ENCODE measurements around the gene SFT2D3.

SFT2D3 gene

DNA sequence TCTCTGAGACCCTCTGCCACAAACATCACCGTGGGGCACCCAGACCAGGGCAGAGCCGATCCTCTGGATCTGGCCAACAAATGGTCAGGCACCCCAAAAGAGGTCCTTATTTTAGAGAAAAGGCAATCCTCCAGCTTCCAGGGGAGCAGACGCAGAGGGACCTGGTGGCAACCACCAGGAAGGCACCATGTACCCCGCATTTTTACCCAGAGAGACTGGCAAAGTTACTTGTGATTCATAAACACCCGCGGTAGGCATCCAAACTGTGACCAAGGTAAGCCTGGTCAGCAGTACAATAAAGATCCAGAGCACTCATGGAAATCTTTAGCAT, 36.4 kb upstream of the SFT2D3 start:
- no peak for DNase-seq

- no peak for DNase-seq
Measured at GRCh38 chr2:127665267-127665893, 35.9 kb upstream of the SFT2D3 start.

GRCh38 chr2:127669056-127669455, 32.2 kb upstream of the SFT2D3 start:
- no peak for DNase-seq

DNA sequence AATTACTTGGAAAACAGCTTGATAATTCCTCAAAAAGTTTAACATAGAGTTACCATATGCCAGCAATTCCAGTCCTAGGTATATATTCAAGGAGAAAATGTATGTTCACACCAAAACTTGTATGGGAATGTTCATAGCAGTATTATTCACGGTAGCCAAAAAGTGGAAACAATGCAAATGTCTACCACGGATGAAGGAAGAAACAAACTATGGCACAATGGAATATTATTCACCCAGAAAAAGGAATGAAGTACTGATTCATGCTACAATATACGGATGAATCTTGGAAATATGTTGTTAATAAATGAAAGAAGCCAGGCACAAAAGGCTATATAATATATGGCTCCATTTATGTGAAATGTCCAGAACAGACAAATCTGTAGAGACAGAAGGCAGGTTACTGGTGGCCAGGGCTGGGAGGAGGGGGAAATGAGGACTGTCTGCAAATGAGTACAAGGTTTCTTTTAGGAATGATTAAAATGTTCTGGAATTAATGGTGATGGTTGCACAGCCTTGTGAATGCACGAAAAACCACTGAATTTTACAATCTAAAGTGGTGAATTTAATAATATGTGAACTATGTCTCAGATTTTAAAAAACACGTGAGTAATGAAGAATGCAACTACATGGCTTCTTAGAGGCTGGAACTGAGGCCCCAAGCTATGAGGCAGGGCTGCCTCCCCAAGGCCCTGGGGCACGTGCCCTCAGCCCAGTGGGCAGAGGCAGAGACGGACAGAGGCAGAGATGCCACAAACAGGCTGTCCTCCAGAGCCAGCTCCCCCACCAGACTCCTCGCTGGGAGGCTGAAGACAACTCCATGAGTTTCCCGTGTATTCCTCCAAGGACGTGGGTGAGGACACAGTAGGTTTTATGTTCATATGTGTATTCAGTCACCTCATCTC, 31.0 kb upstream of the SFT2D3 start:
- no peak for DNase-seq

- no peak for DNase-seq
Measured at GRCh38 chr2:127670957-127671290, 30.4 kb upstream of the SFT2D3 start.

DNA sequence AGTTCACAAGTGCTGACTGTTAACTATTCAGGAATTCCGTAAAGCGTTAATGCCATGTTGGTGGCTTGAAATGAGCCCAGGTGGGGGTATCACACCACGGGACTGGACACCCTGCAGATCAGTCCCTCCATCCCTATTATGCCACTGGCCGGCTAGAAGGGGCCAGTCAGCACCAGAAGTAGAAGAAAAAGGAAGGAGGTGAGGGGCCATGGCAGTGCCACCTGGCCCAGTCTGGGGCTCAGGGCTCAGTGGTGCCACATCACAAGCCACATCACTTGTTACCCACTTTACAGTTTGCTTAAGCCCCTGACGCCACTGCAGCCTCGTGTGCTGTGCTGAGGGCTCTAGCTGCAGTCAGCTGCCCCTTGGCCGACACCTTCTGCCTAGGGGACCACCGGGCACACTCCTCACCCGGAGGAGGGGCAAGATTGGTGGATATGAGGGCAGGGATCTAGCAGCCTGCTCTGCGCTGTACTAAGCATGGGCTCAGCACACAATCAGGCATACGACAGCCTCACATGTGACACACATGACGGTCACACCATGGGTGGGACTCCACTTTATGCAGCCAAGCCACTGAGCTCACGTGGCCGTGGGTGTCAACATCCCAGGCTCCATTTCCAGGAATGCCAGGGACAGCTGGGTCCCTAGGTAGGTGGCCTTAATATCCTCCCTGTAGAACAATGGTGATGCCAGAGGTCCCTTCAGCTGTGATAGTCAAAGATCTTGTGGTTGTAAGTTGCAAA, 29.6 kb upstream of the SFT2D3 start:
- no peak for DNase-seq

- no peak for DNase-seq
Measured at GRCh38 chr2:127672341-127673224, 28.7 kb upstream of the SFT2D3 start.

DNA sequence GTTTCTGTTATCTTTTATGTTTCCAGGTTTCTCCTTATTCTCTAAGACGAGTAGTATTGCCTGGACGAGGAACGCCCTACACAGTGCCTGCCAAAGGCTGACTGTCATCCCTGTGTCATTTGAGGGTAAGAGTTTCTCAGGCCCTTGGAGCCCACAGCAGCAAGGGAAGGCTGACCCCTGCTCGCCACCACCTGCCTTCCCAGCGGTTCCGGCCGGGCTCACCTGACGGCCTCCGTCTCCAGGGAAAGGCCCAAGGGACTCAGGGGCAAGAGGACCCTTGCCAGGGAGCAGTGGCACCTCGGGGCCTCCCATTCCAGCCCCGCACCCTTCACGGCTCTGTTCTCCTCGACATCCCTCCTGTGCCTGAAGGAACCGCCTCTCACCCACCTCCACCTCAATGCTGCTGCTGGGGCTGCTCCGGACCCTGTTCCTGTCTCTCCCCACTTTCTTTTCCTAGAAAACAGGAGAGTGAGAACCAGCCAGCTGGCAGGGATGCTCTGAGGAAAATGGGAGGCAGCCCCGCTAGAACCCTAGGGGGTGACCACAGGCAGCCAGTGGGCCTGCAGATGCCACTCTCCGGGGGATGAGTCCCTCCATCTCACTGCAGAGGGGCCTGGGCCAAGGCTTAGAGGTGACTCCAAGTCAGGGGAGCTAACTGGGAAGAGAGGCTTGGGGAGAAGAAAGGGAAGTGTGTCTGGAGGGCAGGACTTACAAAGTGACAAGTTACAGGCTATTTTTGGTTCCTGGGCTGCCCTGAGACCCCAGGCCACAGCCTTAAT, 27.8 kb upstream of the SFT2D3 start:
- no peak for DNase-seq

DNA sequence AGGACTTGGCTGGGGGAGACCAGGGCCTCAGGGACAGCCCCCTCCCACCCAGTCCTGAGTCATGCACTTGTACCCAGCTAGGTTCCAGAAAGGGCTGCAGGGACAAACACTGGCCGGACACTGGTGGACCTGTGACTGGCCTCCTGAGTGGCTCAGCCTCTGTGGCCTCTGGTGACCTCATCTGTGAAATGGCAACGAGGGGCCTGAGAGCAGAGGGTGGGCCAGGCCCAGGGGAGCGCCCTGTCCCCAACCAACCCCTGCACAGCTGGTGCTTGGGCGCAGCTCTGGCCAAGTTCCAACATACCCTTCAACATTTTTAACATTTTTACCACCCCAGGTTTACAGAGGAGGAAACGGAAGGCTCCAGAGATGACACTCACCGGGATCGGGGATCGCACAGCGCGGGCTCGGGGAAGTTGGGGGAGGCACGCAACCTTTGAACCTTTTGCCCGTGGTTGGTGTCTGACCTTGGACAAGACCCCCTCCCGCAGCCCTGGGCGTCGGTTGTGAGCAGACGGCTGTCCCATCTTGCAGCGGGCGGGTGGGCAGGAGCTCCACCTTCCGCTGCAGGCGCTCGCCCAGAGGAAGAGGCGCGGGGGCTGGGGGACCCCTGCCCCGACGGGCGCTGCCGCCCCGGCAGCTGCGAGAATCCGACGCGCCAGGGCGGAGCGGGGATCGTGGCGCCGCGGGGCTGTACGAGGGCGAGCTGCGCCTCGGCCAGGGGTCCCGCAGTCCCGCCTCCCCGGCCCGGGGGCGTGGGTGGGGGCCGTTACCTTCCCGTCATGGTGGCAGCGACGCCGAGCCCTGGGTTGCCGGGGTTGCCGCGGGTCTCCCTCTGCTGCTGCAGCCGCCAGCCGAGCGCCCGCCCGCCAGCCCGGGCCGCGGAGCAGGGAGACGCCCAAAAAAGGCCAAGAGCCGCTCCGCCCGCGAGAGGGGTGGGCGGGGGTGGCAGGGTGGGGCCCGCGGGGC, 26.8 kb upstream of the SFT2D3 start:
- DNase-seq = no peak

DNA sequence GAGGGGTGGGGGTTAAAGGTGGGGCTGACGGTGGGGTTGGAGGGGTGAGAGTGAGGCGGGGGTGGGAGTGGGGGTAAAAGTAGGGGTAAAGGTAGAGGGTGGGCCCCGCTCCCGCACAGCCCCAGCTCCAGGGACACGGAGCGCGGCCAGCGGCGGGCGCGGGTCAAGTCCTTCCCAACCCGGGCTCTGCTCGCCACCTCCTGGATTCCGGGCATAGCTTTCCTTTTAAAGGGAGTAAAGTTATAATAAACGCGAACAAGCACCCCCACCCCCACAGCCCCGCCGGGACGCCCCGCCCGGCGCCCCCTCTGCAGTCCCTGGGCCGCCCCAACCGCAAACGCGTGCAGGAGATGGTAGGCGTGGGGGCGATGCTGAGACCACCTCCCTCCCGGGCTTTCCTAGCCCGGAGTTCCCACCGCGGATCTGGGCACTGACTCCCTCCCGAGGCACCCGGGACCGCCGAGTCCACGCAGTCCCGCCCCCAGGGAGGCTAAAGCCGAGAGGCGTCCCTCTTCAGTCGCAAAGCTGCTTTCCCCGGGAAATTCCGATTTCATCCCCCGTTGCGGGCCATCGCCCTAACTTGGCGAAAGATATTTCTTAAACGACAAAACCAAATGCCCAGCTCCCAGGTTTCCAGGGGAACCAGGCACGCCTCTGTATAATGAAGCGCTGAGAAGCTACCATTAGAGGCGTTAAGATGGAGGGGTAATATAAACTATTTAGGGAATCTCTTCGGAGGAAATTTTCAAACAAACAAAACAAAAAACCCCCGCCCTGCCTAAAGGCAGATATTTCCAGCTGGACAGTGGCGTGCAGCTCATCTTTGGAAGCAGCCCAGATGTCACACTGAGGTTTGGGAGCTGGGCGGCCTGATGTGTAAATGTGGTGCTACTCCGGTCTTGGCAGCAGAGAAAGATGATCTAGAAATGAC, 25.7 kb upstream of the SFT2D3 start, which contains the start of gene LIMS2:
Gene LIMS2 (minus strand): TSS at position 200 of the 931 bp plus-strand sequence. CDS start 506 bp downstream, outside the sequence.
- no peak for DNase-seq

DNA sequence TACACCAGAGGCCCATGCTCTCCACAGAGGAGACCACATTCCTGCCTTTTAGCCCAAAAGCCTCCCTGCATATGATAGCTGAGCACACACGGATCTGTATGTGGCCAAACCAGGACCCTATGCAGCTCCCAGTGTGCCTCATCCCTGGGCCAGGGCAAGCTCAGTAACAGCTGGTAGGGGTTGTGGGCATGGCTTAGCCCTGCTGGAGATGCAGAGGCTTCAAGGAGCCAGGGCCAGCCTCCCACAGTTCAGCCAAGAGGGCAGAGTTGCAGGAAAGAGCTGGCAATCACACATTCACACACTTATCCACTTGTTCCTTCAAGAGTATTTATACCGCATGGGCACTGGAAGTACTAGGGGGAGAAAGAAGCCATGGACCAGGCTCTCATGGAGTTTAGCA, 24.4 kb upstream of the SFT2D3 start:
- DNase-seq = no peak

DNA sequence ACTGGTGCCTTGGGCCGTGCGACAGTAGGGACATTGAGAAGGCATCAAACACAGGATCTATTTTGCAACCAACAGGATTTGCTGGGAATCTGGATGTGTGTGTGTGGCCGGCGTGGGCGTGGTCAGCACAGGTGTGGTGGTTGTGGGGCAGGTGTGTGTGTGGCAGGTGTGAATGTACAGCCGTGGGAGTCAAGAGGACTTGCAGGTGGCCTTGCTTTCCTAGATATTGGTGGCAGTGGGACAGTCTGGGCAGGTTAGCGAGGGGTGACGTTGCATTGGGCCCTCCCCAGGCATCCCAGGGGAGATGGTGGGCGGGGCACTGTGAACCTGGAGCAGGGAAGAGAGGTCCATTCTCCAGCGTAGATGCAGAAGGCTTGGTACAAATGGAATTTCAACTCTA, 22.8 kb upstream of the SFT2D3 start:
- DNase-seq = no peak

DNA sequence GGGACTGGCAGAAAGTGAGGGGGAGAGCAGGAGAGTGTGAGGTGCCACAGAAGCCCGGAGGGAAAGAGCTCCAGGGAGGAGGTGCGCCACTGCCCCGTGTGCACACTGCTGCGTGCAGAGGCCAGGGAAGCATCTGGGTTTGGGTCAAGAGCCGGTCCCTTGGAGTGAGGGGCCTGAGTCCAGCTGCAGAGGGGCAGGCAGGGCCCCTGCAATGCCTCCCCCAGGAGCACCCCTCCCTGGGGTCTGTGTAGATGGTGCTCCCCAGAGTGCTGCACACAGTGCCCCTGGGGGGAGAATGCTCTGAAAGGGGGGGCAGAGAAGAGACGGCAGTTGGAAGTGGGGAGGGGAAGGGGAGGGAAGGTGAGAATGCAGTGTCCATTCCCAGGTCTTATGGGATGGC, 22.3 kb upstream of the SFT2D3 start:
- DNase-seq = no peak

- no peak for DNase-seq
Measured at GRCh38 chr2:127679680-127680361, 21.5 kb upstream of the SFT2D3 start.

GRCh38 chr2:127680706-127681287, 20.5 kb upstream of the SFT2D3 start:
- no peak for DNase-seq

- no peak for DNase-seq
Measured at GRCh38 chr2:127681288-127681804, 20.0 kb upstream of the SFT2D3 start.

DNA sequence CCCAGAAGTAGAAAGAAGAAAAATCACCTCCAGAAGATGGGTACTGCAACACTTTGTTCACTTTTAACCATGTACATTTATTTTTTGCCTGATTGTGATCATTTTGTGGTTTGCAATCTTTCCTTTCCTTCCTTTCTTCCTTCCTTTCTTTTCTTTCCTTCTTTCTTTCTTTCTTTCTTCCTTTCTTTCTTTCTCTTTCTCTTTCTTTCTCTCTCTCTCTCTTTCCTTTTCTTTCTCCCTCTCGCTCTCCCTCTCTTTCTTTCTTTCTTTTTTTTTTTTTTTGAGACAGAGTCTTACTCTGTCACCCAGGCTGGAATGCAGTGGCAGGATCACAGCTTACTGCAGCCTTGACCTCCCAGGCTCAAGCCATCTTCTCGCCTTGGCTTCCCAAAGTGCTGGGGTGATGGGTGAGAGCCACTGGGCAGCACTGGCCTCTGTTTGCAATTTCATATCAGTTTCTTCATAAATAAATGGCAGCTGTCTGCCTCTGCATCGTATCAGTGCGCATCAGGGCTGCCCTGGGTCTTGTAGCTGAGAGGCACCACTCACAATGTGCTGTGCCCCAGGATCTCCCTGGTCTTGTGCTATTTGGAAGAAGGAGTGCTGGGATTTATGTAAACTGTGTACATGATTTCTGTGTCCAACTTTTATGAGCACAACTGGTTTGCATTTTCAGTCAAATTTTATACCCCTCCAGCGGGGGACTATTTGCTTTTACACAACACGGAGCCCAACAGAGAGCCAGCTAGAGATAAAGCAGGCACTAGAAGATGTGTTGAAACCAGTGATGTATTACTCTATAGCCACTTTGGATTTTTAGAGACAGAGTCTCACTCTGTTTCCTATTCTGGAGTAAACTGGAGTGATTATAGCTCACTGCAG, 19.1 kb upstream of the SFT2D3 start:
- no peak for DNase-seq
